HCT116 (cell line): ENCODE results near the gene GALNT14. TPM values are rescaled to one million over a fixed set of nuclear protein-coding genes. Genes with fewer than 3 reads are reported as not detected.

Source experiments
- ATAC-seq: fragments of 200-7000 bp; cut with Tn5 transposase; 2 replicates; pipeline ENCODE4 v1.9.1; 2020; ENCODE audit warnings: mild to moderate bottlenecking, moderate library complexity
- BruUV-seq: library from RNA; stranded (reverse); fragments of 400-500 nt; replicated peaks from 2 replicates; lab custom pipeline; 2021; lab: Mats Ljungman, UMichigan
- CTCF ChIA-PET: fragments of 300-600 bp; sonication (Branson Sonifier 250); formaldehyde crosslinking; loops from one replicate; lab custom pipeline; 2021; ENCODE audit warnings: antibody characterized with exemption; lab: Charles Lee
- POLR2A ChIA-PET: fragments of 300-600, 350-600 bp; sonication (Branson Sonifier 250); formaldehyde crosslinking; loops from one replicate; lab custom pipeline; 2021; ENCODE audit warnings: antibody characterized with exemption; lab: Charles Lee
- RAD21 ChIA-PET, 2 experiments: fragments of 300-600 bp; sonication (Branson Sonifier 250); formaldehyde crosslinking; loops; one replicate each; lab custom pipeline; 2023; ENCODE audit warnings: low total read pairs in 2 of 2; ENCODE audit not compliant: uncharacterized antibody in 2 of 2, unreplicated experiment in 2 of 2, low non-redundant PET in 1 of 2; lab: Charles Lee
- DNase-seq: peaks from one replicate; pipeline ENCODE4 v3.0.0-alpha.2; 2010; ENCODE audit warnings: low read depth, low spot score
- H2AFZ ChIP-seq: fragments of 200-600 bp; shearing (Covaris generic), sonication (generic); 2 replicates; pipeline ENCODE4 v1.6.1; 2017; ENCODE audit warnings: low read depth, mixed run types, mixed read lengths, antibody characterized with exemption, low read length; ENCODE audit not compliant: poor library complexity, severe bottlenecking
- H3K27ac ChIP-seq: 2 replicates; pipeline ENCODE4 v1.5.1; 2012; ENCODE audit warnings: low read depth, low read length
- H3K27me3 ChIP-seq: fragments of 200-600 bp; sonication (generic); 2 replicates; pipeline ENCODE4 v1.6.1; 2016; ENCODE audit warnings: mixed run types, low read length, mixed read lengths; ENCODE audit not compliant: insufficient read depth
- H3K36me3 ChIP-seq, 2 experiments: fragments of 200-500 bp in 1 of 2; fragments of 200-600 bp in 1 of 2; sonication (Bioruptor generic) in 1 of 2; sonication (generic) in 1 of 2; 2 replicates each; pipeline versions ENCODE4 v1.5.1 to v1.6.1; 2014 to 2016; ENCODE audit warnings: low read length in 2 of 2, inconsistent platforms in 1 of 2, mixed read lengths in 1 of 2, mixed run types in 1 of 2; ENCODE audit not compliant: insufficient read depth in 2 of 2, control insufficient read depth in 1 of 2
- H3K4me1 ChIP-seq, 2 experiments: fragments of 200-600 bp in 1 of 2; sonication (generic) in 1 of 2; 2 replicates each; pipeline versions ENCODE4 v1.5.1 to v1.6.1; 2012 to 2017; ENCODE audit warnings: low read length in 2 of 2, inconsistent platforms in 1 of 2, mild to moderate bottlenecking in 1 of 2, mixed read lengths in 1 of 2, mixed run types in 1 of 2, moderate library complexity in 1 of 2; ENCODE audit not compliant: insufficient read depth in 2 of 2, control insufficient read depth in 1 of 2
- H3K4me2 ChIP-seq: fragments of 200-600 bp; sonication (generic); 2 replicates; pipeline ENCODE4 v1.6.1; 2017; ENCODE audit warnings: mixed run types, low read length, mixed read lengths
- H3K4me3 ChIP-seq, 2 experiments: fragments of 200-600 bp in 1 of 2; sonication (generic) in 1 of 2; replicated peaks in 1 of 2; 2 replicates each; pipeline ENCODE4 v1.5.1; 2011 to 2016; ENCODE audit warnings: low read length in 2 of 2, control low read depth in 1 of 2, low read depth in 1 of 2, mild to moderate bottlenecking in 1 of 2, mixed read lengths in 1 of 2, mixed run types in 1 of 2
- H3K79me2 ChIP-seq: fragments of 200-600 bp; sonication (generic); 2 replicates; pipeline ENCODE4 v1.6.1; 2017; ENCODE audit warnings: mild to moderate bottlenecking, mixed run types, low read length, moderate library complexity, mixed read lengths; ENCODE audit not compliant: insufficient read depth
- H3K9ac ChIP-seq: fragments of 200-600 bp; sonication (generic); 2 replicates; pipeline ENCODE4 v1.6.1; 2016; ENCODE audit warnings: low read length, mixed read lengths
- H3K9me2 ChIP-seq: fragments of 200-600 bp; sonication (generic), shearing (Covaris generic); 2 replicates; pipeline ENCODE4 v1.6.1; 2017; ENCODE audit warnings: mixed run types, mild to moderate bottlenecking, moderate library complexity; ENCODE audit not compliant: insufficient read depth
- H3K9me3 ChIP-seq, 2 experiments: fragments of 200-500 bp in 1 of 2; fragments of 200-600 bp in 1 of 2; sonication (Bioruptor generic) in 1 of 2; sonication (generic) in 1 of 2; 2 replicates each; pipeline ENCODE4 v1.6.1; 2014 to 2017; ENCODE audit warnings: low read length in 2 of 2, mixed read lengths in 2 of 2, inconsistent platforms in 1 of 2, low read depth in 1 of 2, mild to moderate bottlenecking in 1 of 2, mixed run types in 1 of 2, moderate library complexity in 1 of 2; ENCODE audit not compliant: control insufficient read depth in 1 of 2, insufficient read depth in 1 of 2
- H4K20me1 ChIP-seq: fragments of 200-600 bp; sonication (generic), shearing (Covaris generic); 2 replicates; pipeline ENCODE4 v1.6.1; 2017; ENCODE audit warnings: mixed run types, mild to moderate bottlenecking, moderate library complexity; ENCODE audit not compliant: insufficient read depth
- EGR1 ChIP-seq: IDR thresholded peaks from 2 replicates; pipeline ENCODE4 v1.6.1; 2012; ENCODE audit warnings: low read depth
- ELF1 ChIP-seq: IDR thresholded peaks from 2 replicates; pipeline ENCODE4 v1.6.1; 2012; ENCODE audit warnings: low read depth, borderline replicate concordance
- EZH2 ChIP-seq: fragments of 200-600 bp; sonication (generic); IDR thresholded peaks from 2 replicates; pipeline ENCODE4 v1.6.1; 2017; ENCODE audit warnings: antibody characterized with exemption, mixed run types
- EZH2phosphoT487 ChIP-seq: fragments of 200-600 bp; IDR thresholded peaks from 2 replicates; pipeline ENCODE4 v1.6.1; 2018; ENCODE audit warnings: antibody characterized with exemption, borderline replicate concordance
- FOSL1 ChIP-seq: IDR thresholded peaks from 2 replicates; pipeline ENCODE4 v1.6.1; 2012; ENCODE audit warnings: low read depth
- ZFX ChIP-seq: fragments of 450-650 bp; IDR thresholded peaks from 2 replicates; pipeline ENCODE4 v1.6.1; 2017
- ZNF274 ChIP-seq: fragments of 200-500 bp; sonication (Bioruptor generic); IDR thresholded peaks from 2 replicates; pipeline ENCODE4 v1.6.1; 2014; ENCODE audit warnings: mild to moderate bottlenecking, low read depth, low read length, inconsistent platforms
- intact Hi-C: fragments of 100-400 bp; cut with micrococcal nuclease; formaldehyde crosslinking; loops from 2 replicates; pipeline ENCODE4 v1.10.0; 2022
- total RNA-seq: library from RNA; stranded (reverse); gene quantifications from one replicate; pipeline ENCODE4 v1.2.1, GENCODE V29; 2021; ENCODE audit not compliant: unreplicated experiment
- TF ChIP-seq, protein P1 (sequence below): IDR thresholded peaks from 2 replicates; pipeline ENCODE4 v1.6.1; 2012
- TF ChIP-seq, protein P2 (sequence below), 3 experiments: fragments of 200-600 bp in 1 of 3; sonication (generic) in 1 of 3; IDR thresholded peaks in 2 of 3; conservative IDR thresholded peaks in 1 of 3; 2 replicates each; pipeline ENCODE4 v1.5.1; 2012 to 2017; ENCODE audit warnings: low read depth in 2 of 3, low read length in 2 of 3, antibody characterized with exemption in 1 of 3, borderline replicate concordance in 1 of 3, control low read depth in 1 of 3, mild to moderate bottlenecking in 1 of 3, mixed read lengths in 1 of 3, mixed run types in 1 of 3, moderate library complexity in 1 of 3; ENCODE audit not compliant: insufficient read depth in 1 of 3

The GALNT14 gene
- total RNA-seq, 1 experiment from 2014 or later, result 11.2 TPM

GRCh38 chr2:31016648-31017047 lies 121.6 kb downstream of the GALNT14 start:
- RAD21 ChIA-PET, result no interaction called here

DNA sequence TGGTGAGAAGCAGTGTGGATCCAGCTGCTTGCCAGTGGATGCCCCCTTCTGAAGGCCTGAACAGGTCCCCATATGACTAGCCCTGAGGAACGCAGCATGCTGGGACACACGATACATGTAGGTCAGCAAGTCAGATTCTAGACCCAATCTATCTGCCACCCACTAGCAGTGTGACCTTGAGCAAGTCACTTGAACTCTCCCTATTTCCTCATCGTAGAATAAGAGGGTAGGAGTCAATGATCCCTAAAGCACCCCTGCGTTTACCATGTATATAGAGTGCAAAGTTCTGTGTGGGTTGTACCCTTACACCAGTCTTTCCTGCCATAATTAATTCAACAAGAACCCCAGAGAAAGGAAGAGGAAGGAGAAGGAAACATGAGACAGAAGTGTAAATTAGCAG lies 123.7 kb downstream of the GALNT14 start:
- RAD21 ChIA-PET, result no interaction called here
- no peaks in the 10 kb centered on the region for H3K36me3 ChIP-seq
- H4K20me1 ChIP-seq, result no peaks in the 10 kb centered on the region
- no peak for ATAC-seq
- no TSS peak for BruUV-seq
- H3K9ac ChIP-seq, result no peak overlapping the region
- CTCF ChIA-PET, result no interaction called here
- H3K9me2 ChIP-seq, result no peaks in the 10 kb centered on the region
- no peaks in the 10 kb centered on the region for H3K9me3 ChIP-seq
- intact Hi-C loops, result no loop called here
- H3K27ac ChIP-seq, result no peak overlapping the region
- H3K79me2 ChIP-seq, result no peaks in the 10 kb centered on the region
- H2AFZ ChIP-seq, result no peak overlapping the region
- no peak overlapping the region for H3K4me3 ChIP-seq
- no peak for DNase-seq
- H3K4me2 ChIP-seq, result no peak overlapping the region
- H3K27me3 ChIP-seq, result no peaks in the 10 kb centered on the region
- TF ChIP-seq FOSL1 (no peak), EZH2phosphoT487 (no peak)
- TF ChIP-seq, protein P1, sequence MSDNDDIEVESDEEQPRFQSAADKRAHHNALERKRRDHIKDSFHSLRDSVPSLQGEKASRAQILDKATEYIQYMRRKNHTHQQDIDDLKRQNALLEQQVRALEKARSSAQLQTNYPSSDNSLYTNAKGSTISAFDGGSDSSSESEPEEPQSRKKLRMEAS, result no peak
- TF ChIP-seq, protein P2, sequence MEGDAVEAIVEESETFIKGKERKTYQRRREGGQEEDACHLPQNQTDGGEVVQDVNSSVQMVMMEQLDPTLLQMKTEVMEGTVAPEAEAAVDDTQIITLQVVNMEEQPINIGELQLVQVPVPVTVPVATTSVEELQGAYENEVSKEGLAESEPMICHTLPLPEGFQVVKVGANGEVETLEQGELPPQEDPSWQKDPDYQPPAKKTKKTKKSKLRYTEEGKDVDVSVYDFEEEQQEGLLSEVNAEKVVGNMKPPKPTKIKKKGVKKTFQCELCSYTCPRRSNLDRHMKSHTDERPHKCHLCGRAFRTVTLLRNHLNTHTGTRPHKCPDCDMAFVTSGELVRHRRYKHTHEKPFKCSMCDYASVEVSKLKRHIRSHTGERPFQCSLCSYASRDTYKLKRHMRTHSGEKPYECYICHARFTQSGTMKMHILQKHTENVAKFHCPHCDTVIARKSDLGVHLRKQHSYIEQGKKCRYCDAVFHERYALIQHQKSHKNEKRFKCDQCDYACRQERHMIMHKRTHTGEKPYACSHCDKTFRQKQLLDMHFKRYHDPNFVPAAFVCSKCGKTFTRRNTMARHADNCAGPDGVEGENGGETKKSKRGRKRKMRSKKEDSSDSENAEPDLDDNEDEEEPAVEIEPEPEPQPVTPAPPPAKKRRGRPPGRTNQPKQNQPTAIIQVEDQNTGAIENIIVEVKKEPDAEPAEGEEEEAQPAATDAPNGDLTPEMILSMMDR (IDR thresholded peaks at IDR 0.05 in 2 of 3, conservative IDR thresholded peaks at IDR 0.05 in 1 of 3; ENCODE audit: borderline replicate concordance in 1 of 3, insufficient read depth in 1 of 3, low read depth in 2 of 3, low read length in 2 of 3), result no peak
- no peaks in the 10 kb centered on the region for H3K4me1 ChIP-seq
- POLR2A ChIA-PET, result no interaction called here

More at GRCh38 chr2:31016648-31017047, 121.6 kb downstream of the GALNT14 start:
- no peak for TF ChIP-seq ZFX
- no peak for TF ChIP-seq EGR1
- TF ChIP-seq ELF1, result no peak
- no peak for TF ChIP-seq EZH2
- TF ChIP-seq, protein P1, result no peak
- no peak for TF ChIP-seq ZNF274
- TF ChIP-seq, all 23 proteins: peak for 0
- H3K27ac ChIP-seq, result no peak overlapping the region
- CTCF ChIA-PET, result no interaction called here
- DNase-seq, result no peak
- H3K79me2 ChIP-seq, result no peaks in the 10 kb centered on the region
- H3K27me3 ChIP-seq, result no peaks in the 10 kb centered on the region
- no peaks in the 10 kb centered on the region for H3K36me3 ChIP-seq
- no peaks in the 10 kb centered on the region for H3K4me1 ChIP-seq
- H4K20me1 ChIP-seq, result no peaks in the 10 kb centered on the region
- intact Hi-C loops, result no loop called here
- no peak overlapping the region for H3K4me2 ChIP-seq
- ATAC-seq, result no peak
- H2AFZ ChIP-seq, result no peak overlapping the region
- H3K9me3 ChIP-seq, result no peaks in the 10 kb centered on the region
- POLR2A ChIA-PET, result no interaction called here
- H3K9ac ChIP-seq, result no peak overlapping the region
- H3K9me2 ChIP-seq, result no peaks in the 10 kb centered on the region
- no TSS peak for BruUV-seq
- no peak overlapping the region for H3K4me3 ChIP-seq
